ENCODE measurements around the gene GTPBP6.

Gene GTPBP6

GRCh38 chrX:350148-350533 is 31.5 kb upstream of the GTPBP6 start:
- TF ChIP-seq, protein P1, sequence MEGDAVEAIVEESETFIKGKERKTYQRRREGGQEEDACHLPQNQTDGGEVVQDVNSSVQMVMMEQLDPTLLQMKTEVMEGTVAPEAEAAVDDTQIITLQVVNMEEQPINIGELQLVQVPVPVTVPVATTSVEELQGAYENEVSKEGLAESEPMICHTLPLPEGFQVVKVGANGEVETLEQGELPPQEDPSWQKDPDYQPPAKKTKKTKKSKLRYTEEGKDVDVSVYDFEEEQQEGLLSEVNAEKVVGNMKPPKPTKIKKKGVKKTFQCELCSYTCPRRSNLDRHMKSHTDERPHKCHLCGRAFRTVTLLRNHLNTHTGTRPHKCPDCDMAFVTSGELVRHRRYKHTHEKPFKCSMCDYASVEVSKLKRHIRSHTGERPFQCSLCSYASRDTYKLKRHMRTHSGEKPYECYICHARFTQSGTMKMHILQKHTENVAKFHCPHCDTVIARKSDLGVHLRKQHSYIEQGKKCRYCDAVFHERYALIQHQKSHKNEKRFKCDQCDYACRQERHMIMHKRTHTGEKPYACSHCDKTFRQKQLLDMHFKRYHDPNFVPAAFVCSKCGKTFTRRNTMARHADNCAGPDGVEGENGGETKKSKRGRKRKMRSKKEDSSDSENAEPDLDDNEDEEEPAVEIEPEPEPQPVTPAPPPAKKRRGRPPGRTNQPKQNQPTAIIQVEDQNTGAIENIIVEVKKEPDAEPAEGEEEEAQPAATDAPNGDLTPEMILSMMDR (IDR thresholded peaks at IDR 0.05; ENCODE audit: borderline replicate concordance, insufficient read depth, low read depth, low read length), result no peak
- no peak overlapping the region for H3K4me3 ChIP-seq (ENCODE audit: low read depth, low read length)

- TF ChIP-seq, protein P1 (IDR thresholded peaks at IDR 0.05; ENCODE audit: borderline replicate concordance, insufficient read depth, low read depth, low read length), result no peak
- H3K4me3 ChIP-seq (ENCODE audit: low read depth, low read length), result no peak overlapping the region
These were observed 31.1 kb upstream of the GTPBP6 start for GRCh38 chrX:349702-350101.

DNA sequence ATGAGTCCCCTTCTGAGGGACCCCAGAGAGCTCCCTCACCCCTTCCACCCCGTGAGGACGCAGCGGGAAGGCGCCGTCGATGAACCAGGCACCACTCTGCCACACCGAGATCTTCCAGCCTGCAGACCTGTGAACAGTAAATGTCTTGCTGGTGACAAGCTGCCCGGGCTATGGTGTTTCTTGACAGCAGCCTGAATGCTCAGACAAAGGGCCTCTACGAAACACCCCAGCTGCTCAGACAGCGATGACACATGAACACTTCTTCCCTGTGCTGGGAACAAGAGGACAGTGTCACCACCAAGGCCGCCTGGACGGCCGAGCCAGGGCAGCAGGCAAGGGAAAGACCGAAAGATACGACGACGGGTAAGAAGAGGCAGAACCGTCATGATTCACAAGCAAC is 30.6 kb upstream of the GTPBP6 start:
- TF ChIP-seq, protein P1 (IDR thresholded peaks at IDR 0.05; ENCODE audit: borderline replicate concordance, insufficient read depth, low read depth, low read length), result no peak
- no peak overlapping the region for H3K4me3 ChIP-seq (ENCODE audit: low read depth, low read length)

DNA sequence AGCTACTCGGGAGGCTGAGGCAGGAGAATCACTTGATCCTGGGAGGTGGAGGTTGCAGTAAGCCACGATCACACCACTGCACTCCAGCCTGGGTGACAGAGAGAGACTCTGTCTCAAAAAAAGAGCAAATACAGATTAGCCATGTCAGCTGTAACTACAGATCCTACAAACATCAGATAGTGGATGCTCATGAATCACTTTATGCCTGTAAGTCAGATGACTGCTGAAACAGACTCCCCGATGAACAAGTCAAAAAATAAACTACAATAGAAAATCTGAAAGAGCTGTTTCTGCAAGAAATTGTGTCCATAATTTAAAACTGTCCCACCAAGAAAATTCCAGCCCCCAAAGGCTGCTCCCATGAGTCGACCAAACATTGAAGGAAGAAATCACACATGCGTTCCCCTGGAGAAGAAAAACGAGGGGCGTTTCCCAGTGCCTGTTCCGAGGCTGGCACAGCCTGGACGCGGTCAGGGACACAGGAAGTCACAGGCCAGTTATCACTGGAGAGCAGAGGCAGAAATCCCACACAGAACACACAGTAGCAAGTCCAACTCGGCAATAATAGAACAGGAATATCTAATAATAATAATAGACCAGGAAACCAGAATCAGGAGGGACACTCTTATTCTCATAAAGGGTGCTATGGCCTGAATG is 30.0 kb upstream of the GTPBP6 start:
- no peak overlapping the region for H3K4me3 ChIP-seq (ENCODE audit: low read depth, low read length)

DNA sequence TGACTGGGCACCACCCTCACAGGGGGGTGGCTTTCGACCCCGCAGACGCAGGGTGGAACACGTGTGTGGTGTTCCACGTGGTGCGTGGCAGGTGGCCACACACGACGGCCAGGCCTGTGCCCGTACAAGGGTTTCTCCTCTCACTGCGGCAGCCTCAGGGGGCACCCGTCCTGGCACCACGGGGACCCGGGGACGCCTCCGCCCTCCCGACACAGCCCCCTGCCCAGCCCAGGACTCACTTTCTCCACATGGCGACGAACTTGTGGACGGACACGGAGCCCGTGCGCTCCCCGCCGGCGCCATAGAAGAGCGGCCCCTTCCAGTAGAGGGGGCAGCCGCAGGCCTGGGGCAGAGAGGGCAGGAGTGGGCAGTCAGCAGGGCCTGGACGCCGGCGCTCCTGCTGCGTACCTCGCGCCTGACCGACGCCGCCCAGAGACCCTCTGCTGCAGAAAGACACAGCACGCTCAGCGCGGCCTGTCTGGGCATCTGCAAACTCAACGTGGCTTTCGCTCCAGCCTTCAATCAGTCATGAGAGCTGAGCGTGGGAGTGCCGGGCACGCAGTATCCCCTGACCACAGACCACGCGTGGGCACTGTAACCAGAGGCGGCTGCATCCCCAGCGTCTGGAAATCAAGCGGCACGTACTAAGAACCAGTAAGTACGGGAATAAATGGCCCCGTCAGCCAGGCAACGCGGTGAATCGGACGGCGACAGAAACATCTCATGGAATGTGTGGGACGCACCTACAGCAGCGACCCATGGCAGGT is 28.9 kb upstream of the GTPBP6 start:
- no peak overlapping the region for H3K4me3 ChIP-seq (ENCODE audit: low read depth, low read length)
- TF ChIP-seq, protein P1 (IDR thresholded peaks at IDR 0.05; ENCODE audit: borderline replicate concordance, insufficient read depth, low read depth, low read length), result no peak

More for the DNA sequence above, 30.0 kb upstream of the GTPBP6 start:
- TF ChIP-seq, protein P1 (IDR thresholded peaks at IDR 0.05; ENCODE audit: borderline replicate concordance, insufficient read depth, low read depth, low read length), result no peak

DNA sequence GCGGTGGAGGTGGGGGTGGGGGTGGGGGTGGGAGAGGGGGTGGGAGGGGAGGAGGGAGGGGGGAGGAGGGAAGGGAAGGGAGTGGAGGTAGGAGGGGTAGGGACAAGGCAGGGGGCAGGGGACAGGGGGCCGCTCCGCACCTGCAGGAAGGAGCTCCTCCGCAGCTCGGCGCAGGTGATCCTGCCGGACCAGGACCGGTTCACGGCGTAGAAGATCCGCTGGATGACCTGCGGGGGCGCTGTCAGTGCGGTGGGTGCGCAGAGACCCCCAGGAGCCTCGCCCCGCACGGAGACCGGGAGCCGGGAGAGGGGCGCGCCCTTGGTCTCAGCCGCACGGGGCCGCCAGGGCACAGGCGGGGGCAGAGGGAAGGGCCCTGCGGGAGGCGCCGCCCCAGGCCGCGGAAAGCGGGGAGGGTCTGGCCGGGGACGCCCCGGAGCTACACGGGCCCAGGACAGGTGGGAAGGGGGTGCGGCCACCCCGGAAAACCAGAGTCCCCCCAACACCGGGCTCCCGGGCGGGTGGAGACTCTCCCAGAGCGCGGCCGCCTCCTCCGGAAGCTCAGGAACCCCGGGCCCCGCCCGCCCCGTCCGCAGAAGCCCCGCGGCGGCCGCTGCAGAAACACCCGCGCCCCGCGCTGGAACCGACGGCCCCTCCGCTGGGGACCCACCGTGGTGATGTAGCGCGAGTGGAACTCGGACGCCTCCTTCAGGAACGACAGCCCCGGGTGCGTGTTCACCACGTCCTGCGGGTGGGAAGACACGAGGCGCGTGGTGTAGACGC is 27.6 kb upstream of the GTPBP6 start:
- TF ChIP-seq, protein P1 (IDR thresholded peaks at IDR 0.05; ENCODE audit: borderline replicate concordance, insufficient read depth, low read depth, low read length), result no peak

More for the DNA sequence above, 27.6 kb upstream of the GTPBP6 start:
- no peak overlapping the region for H3K4me3 ChIP-seq (ENCODE audit: low read depth, low read length)
